HG02623 (cell line): ENCODE data around the gene DENND1B.

Experiments
- ATAC-seq: cut with Tn5 transposase; IDR thresholded peaks from one replicate; pipeline ENCODE4 v1.9.1; 2021; ENCODE audit warnings: moderate library complexity; ENCODE audit not compliant: unreplicated experiment

Gene DENND1B

DNA sequence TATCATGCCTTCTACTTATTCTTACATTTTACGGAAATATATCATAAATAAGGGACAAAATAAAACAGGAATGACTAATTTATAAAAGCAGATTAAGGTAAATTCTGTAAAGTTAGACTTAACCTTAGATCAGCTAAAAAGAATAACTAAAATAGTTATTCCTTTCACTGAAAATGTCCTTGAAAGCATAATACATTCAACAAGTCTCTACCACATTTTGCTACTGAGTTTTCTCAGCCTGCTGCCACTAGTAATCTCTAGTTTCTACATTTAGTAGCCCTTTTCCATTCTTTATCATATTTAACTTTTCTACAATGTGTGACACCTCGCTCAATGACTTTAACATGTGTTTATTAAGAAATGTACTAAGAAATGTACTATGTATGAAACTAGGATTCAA is 89.0 kb downstream of the DENND1B start:
- ATAC-seq: no peak

DNA sequence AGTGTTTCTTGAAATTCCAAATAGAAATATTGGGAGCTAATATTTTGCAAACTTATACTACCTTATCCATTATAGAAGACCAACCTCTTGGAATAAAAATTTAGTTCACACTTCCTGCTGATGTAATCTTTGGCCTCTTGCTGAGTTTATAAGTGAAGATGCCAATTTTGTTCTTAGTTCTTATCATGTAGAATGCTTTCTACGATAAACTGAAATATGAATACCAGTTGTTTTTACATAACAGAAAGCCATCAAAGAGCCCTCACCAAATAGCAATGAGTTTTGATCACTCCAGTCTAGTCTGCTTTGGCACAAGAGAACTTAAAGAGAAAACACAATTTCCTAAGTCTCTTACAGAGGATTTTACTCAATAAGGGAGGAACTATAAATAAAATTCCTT is 89.5 kb downstream of the DENND1B start:
- no peak for ATAC-seq

DNA sequence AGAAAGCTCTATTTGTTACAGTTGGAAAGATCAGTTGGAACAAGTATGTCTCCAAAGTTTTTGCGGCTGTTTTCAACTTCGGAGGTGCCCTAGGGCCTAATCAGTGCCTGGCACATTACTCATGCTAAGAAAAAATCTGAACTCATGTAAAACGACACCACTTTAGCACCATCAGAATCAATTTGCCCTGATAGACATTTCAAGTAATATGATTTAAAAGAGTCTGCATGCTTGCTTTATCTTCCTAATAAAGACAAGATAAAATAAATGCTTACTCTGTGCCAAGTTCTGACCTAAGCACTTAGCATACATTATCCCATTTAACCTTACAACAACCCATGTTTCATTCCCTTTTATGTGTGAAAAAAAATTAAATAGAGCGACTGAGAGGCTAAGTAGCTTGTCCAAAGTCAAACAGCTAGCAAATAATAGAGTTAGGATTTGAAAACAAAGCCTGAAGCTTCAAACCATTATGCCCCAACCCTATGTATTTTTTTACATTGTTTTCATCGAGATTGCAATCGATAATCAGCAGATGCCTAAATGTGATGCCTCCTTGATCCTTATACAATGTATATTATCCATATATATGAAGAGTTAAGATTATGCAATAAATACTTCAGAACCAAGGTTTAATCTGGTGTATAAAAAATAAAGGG is 91.3 kb downstream of the DENND1B start:
- ATAC-seq: no peak

DNA sequence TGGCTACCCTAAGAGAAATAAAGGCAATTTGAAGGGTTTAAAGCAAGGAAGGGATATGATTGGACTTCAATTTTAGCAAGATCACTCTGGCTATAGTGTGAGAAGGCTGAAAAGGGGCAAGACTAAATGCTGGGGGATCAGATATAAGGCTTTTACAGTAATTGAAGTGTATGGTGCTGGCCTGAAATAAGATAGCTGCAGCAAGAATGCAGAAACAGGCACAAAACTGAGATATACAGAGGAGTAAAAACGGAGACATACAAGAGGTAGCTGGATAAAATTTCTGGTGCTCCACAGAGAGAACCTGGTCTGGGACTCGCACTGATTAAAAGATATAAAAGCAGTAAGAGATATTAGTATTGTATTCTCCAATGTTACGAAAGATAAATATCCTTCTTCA is 92.0 kb downstream of the DENND1B start:
- ATAC-seq: no peak

DNA sequence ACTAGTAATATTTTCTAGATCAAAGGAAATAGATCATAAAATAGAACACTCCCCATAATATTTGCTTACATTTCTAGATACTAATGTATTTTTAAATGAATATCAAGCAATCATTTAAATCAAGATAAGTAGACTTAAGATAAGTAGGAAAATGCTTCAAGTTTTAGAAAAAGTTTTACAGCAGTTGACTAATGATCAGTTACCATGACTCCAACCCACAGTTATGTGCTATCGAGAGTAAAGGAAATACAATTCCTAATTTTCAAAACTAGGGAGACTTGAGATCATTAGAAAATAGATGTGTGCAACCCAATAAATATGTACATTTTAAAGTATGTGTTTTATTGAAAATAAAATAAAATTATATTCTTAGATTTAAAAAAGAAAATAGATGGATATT is 95.0 kb downstream of the DENND1B start:
- ATAC-seq: no peak

DNA sequence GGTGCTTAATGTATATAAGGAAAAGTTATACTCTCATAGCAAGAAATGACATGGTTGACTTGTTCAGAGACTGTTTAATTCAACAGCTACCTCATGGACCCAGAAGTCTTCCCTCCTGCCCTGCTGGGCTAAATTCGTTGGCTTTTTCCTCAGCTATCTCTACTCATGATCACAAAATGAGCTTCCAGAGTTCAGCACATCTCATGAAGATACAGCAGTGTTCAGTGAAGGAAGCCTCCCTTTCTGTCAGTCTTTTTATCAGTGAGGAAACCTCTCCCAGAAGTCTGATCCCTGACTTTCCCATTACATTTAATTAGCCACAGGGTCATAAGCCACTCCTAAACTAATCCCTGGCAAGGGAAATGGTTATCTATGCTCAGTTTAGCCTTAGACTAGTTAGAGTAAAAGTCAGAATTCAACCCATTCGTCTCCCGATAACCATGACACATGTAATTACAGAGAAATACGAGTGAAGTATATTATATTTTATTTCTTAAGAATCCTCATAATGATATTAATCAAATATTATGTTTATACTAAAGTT is 97.5 kb downstream of the DENND1B start:
- ATAC-seq: no peak

- no peak for ATAC-seq
These were observed 98.0 kb downstream of the DENND1B start for GRCh38 chr1:197677313-197677712.

GRCh38 chr1:197675583-197676208 is 99.6 kb downstream of the DENND1B start:
- no peak for ATAC-seq

DNA sequence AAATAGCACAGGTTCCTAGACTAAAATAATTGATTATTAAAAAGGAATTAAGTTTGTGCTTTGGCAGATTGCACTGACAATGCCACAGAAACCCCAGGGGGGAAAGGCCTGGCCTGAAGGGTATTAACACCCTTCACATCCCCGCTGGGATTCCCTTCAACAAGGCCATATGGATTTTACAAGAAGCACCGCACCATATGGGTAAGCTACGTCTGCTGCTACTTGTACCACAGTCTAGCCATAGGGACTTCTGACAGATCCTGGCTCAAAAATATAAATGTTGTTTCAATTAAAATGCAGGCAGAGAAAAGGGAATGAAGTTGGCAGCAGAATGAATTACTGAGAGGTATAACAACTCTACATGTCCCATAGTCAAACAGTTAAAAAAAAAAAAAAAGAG is 101.0 kb downstream of the DENND1B start:
- no peak for ATAC-seq

DNA sequence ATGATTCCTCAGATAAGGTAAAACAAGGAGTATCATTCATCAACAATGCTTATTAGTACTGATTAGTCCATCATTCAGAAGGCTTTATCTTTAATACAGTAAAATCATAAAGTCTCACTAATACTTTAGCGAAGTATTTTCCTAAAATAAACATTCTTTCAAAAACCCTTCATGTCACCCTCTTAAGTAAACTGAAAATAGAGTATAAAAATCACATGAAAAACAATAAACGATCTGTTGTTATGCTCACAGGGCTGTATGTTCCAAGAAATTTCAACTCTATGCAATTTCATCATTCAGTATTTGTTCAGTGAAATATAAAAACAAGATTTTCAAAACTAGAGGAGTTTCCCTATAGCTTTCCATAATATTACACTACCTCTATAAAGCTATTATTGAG is 102.0 kb downstream of the DENND1B start:
- no peak for ATAC-seq

GRCh38 chr1:197672347-197672746 is 102.9 kb downstream of the DENND1B start:
- ATAC-seq: no peak

GRCh38 chr1:197671920-197672319 is 103.4 kb downstream of the DENND1B start:
- ATAC-seq: no peak

DNA sequence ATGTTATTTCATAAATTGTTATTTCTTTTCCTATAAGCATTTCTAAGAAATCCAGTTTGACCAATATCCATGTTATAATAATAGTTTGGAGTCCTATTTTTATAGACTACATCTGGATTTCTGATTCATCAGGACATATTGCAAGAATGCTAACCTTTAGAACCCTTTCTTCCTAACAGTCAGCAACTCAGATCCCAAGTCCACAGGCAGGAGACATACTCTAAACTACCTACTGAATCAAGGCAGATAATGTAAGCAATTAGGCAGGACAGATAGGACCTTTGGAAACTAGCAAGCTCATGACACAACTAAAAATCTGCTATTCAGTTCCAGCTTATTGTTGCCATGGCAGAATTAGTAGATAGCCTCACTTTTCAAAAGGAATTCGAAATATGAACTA is 104.1 kb downstream of the DENND1B start:
- no peak for ATAC-seq

GRCh38 chr1:197666769-197667285 is 108.5 kb downstream of the DENND1B start:
- no peak for ATAC-seq

GRCh38 chr1:197664391-197664790 is 110.9 kb downstream of the DENND1B start:
- ATAC-seq: no peak

DNA sequence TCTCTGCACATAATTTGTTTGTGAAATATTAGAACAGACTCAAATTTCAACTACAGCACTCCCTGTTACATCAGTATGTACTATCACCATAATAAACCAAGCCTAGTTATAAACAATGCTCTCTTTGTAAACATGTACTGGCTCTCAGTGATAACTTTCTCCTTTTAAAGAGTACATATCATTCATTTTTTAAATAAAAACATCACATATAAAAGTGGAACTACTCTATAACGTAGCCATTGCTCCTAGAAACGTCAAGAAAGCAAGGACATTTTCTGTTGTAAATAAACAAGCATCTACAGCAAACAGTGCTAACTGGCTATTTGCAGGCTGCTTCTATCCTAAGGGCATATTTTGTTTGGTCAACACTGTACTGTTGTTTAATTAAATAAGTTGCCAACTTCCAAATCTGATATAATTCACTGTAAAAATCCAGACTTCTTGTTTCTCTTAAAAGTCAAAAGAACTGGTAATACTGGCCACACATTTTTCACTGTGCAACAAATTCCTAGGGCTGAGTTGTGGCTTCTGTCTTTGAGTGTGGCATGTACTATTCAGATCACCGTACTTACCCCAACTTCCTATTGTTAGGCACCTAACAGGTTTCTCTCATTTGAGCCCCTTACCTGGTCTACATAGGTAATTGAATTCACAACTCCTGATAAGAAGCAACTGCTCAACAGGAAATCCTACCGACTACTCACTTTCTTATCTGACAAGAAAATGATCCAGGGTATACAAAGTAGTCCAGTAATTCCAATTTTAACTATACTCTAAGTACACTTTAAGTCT is 111.9 kb downstream of the DENND1B start:
- ATAC-seq: no peak

DNA sequence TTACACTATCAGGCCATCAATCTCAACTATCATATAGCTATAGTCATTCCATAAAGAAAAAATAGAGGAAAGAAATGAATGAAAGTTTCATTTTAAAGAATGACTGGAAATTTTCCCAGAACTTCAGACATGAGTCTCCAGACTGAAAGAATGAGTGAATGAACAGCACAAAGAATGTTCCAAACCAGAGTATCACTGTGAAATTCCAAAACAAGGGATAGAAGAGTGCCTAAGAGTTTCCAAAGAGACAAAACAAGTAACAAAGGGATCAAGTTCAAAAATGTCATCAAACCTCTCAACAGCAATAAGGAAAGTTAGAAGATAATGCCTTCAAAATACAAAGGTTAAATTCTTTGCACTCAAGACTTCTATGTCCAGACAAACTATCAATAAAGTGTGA is 114.9 kb downstream of the DENND1B start:
- ATAC-seq: no peak

DNA sequence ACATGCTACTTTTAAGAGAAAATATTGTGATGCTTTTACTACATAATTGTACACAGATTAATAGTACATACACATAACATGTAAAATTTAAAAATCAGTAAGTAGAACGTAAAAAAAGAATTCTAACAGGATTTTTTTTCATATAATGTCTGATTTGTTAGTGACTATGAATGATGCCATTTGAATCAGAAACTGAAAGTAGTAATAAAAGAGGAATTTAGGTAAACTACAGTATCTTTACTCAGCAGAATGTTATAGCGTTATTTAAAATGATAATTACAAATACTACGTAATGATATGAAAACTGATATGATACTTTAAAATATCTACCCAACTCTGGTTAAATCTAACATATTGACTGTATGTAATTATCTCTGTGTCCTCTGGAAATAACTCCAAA is 116.1 kb downstream of the DENND1B start:
- ATAC-seq: no peak

DNA sequence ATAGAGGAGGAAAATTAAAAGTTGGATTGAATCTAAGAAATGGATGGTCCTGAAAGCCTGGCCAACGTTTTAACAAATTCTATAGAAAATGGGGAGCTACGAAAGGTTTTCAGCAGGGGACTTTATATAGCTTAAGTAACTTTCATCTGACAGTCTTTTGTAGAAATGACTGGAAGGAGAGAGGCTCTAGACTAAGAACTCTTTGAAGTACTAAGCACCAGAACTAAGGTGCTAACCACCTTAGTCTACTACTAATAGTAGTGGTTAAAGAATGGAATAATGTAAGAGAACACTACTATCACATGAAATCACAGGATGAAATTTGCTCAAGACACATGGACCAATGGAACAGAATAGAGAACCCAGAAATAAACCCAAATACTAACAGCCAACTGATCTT is 126.1 kb downstream of the DENND1B start:
- ATAC-seq: no peak

DNA sequence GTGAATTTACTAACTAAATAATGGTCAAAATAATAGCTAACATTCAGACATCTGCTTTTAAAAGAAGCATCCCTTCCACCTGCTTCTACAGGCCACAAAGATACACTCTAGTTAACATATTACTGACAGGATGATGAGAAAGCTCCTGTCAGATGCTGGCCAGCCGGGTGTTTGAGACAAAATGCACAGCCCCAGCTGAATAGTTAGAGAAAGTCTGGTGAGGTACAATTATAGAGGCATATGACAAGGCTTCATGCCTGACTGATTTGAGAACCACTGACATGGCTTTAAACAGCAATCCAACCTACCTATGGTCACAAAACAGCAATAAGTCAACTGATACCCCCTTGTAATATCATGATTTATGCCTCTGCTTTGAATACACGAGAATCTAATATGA is 137.0 kb downstream of the DENND1B start:
- no peak for ATAC-seq

GRCh38 chr1:197637406-197637805 is 137.9 kb downstream of the DENND1B start:
- no peak for ATAC-seq
